Lower leg skin (tissue), 4 donors: Measurements from ENCODE around the gene ACIN1. TPM values are rescaled to one million over a fixed set of nuclear protein-coding genes. Genes with fewer than 3 reads are reported as not detected.

Experiments
- DNase-seq, 2 donors: peaks; one replicate each; pipeline ENCODE4 v3.0.0-alpha.2; 2019; ENCODE audit warnings: low spot score in 2 of 2
- H3K4me3 ChIP-seq: fragments of 200-600 bp; sonication (generic); 2 replicates; pipeline ENCODE4 v1.5.1; 2017; ENCODE audit warnings: mild to moderate bottlenecking, low read depth; ENCODE audit not compliant: poor library complexity, severe bottlenecking
- CTCF ChIP-seq, 3 donors: fragments of 450-650 bp; IDR thresholded peaks; one replicate each; pipeline ENCODE4 v1.5.1; 2016; ENCODE audit warnings: antibody characterized with exemption in 3 of 3, mild to moderate bottlenecking in 3 of 3, moderate library complexity in 2 of 3
- POLR2A ChIP-seq, 2 donors: fragments of 450-650 bp; IDR thresholded peaks; one replicate each; pipeline ENCODE4 v1.6.1; 2016 to 2017; ENCODE audit warnings: antibody characterized with exemption in 2 of 2, mild to moderate bottlenecking in 1 of 2, moderate library complexity in 1 of 2
- WGBS, 2 donors: methylation state at CpG; one replicate each; pipeline ENCODE4 v1.1.5; 2018; 5-methylcytosine and 5-hydroxymethylcytosine counted together
- intact Hi-C: fragments of 100-400 bp; cut with DNase I; formaldehyde crosslinking; loops from one replicate; pipeline ENCODE4 v1.15.0; 2023; ENCODE audit warnings: low total_unique reads
- total RNA-seq, 4 donors: library from RNA; depleted of rRNA; stranded (reverse); fragments of >200 nt; gene quantifications; one replicate each; pipeline ENCODE4 v1.1.0, GENCODE V29; 2016

The ACIN1 gene
- total RNA-seq, 4 donors from 2014 or later, result 52.7 to 97.5 (median 79.8) TPM

- no peak for TF ChIP-seq POLR2A (IDR thresholded peaks at IDR 0.05)
- TF ChIP-seq CTCF (IDR thresholded peaks at IDR 0.05), result no peak
- DNase-seq, result no peak
- WGBS, 2 donors, result 82 to 89% methylated on average over 5 of the region's 5 CpGs
- H3K4me3 ChIP-seq, result no peak overlapping the region
- intact Hi-C loops, result no loop called here
Measured at GRCh38 chr14:23131482-23131881, 36.5 kb upstream of the ACIN1 start.

GRCh38 chr14:23130871-23131270 is 35.9 kb upstream of the ACIN1 start:
- no peak for DNase-seq
- intact Hi-C loops, result no loop called here
- 70 to 73% methylated on average over 3 of the region's 3 CpGs for WGBS, 2 donors
- no peak overlapping the region for H3K4me3 ChIP-seq
- TF ChIP-seq POLR2A (IDR thresholded peaks at IDR 0.05), result no peak
- no peak for TF ChIP-seq CTCF (IDR thresholded peaks at IDR 0.05)

DNA sequence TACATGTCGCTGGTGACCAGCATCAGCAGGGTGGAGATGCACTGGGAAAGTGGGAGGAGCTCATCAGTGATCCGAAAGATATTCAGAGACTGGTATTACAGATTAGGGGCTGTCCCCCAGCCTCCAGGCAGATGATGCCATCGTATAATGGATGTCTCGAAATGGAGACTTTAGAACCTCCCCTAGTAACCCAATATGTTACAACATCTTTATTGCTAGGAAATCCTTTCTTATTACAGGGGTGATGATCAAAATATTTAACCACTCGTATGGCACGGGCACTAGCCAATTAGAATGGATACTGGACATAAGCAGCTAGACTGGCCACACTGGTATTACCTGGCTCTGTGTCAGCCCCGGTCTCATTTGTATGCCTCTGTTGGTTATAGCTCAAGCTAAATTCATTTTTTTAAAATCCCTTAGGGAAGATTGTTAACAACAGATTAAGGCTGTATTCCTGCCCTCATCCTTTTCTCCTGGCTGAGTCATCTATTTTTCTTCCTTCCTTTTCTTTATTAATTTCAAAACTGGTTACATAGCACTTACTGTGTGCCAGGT is 34.9 kb upstream of the ACIN1 start:
- no peak for DNase-seq
- WGBS, 2 donors, result 49 to 60% methylated on average over 7 of the region's 7 CpGs
- no peak overlapping the region for H3K4me3 ChIP-seq
- intact Hi-C loops, result no loop called here
- no peak for TF ChIP-seq POLR2A (IDR thresholded peaks at IDR 0.05)
- TF ChIP-seq CTCF (IDR thresholded peaks at IDR 0.05), result no peak

- no peak overlapping the region for H3K4me3 ChIP-seq
- DNase-seq, result no peak
- no peak for TF ChIP-seq CTCF (IDR thresholded peaks at IDR 0.05)
- no peak for TF ChIP-seq POLR2A (IDR thresholded peaks at IDR 0.05)
- intact Hi-C loops, result no loop called here
- 93 to 94% methylated on average over 7 of the region's 7 CpGs for WGBS, 2 donors
Measured at GRCh38 chr14:23128969-23129758, 34.2 kb upstream of the ACIN1 start.

DNA sequence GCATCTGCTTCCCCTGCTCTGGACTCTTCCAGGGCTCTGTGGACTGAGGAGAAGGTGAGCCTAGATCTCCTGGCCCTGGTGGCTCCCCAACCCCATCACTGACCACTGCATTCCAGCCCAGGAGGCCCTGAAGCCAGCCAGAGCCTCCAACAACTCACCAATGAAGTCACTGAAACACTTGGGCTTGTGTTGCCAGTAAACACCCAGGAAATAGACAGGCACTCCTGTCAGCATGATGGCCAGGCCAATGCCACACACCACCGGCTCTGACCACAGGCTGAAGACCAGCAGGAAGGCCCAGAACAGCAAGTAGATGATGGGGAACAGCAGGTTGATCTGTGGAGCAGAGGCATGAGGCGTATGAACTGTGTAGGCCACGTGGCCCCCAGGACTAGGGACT is 32.9 kb upstream of the ACIN1 start:
- 90 to 96% methylated on average over 3 of the region's 3 CpGs for WGBS, 2 donors
- intact Hi-C loops, result no loop called here
- TF ChIP-seq CTCF (IDR thresholded peaks at IDR 0.05) (no peak), POLR2A (IDR thresholded peaks at IDR 0.05) (no peak)
- DNase-seq, result no peak
- no peak overlapping the region for H3K4me3 ChIP-seq
